HEK293T (cell line): ENCODE results near the gene SERHL2.
"Not testable (repeated sequence)": the region's sequence is repeated elsewhere in the genome, so short reads cannot be mapped to it uniquely, and the experiment has no call there.

Experiments used
- CTCF ChIA-PET: fragments of 350-600 bp; formaldehyde crosslinking; extraction: SDS; loops from one replicate; lab custom pipeline; 2021; ENCODE audit warnings: antibody characterized with exemption, inconsistent platforms; lab: Yijun Ruan, JAX
- POLR2A ChIA-PET: fragments of 350-600 bp; formaldehyde crosslinking; extraction: SDS; loops from one replicate; lab custom pipeline; 2020; ENCODE audit warnings: antibody characterized with exemption, inconsistent platforms; lab: Yijun Ruan, JAX
- DNase-seq: peaks from one replicate; pipeline ENCODE4 v3.0.0; 2012; ENCODE audit warnings: mixed read lengths; ENCODE audit errors: extremely low spot score
- BHLHE40 ChIP-seq: fragments of 450-650 bp; IDR thresholded peaks from 2 replicates; pipeline ENCODE4 v1.6.1; 2016; ENCODE audit warnings: mild to moderate bottlenecking, moderate library complexity, borderline replicate concordance
- CTBP1 ChIP-seq: fragments of 450-650 bp; IDR thresholded peaks from 2 replicates; pipeline ENCODE4 v1.6.1; 2016; ENCODE audit warnings: borderline replicate concordance
- ELF4 ChIP-seq: fragments of 450-650 bp; IDR thresholded peaks from 2 replicates; pipeline ENCODE4 v1.6.1; 2017; ENCODE audit warnings: antibody characterized with exemption
- FOXA1 ChIP-seq: fragments of 450-650 bp; IDR thresholded peaks from 2 replicates; pipeline ENCODE4 v1.6.1; 2016; ENCODE audit warnings: mild to moderate bottlenecking
- FOXK2 ChIP-seq: fragments of 450-650 bp; IDR thresholded peaks from 2 replicates; pipeline ENCODE4 v1.6.1; 2016; ENCODE audit warnings: mild to moderate bottlenecking
- FOXM1 ChIP-seq: fragments of 450-650 bp; IDR thresholded peaks from 2 replicates; pipeline ENCODE4 v1.6.1; 2017; ENCODE audit warnings: mild to moderate bottlenecking, borderline replicate concordance
- HDGF ChIP-seq: fragments of 450-650 bp; IDR thresholded peaks from 2 replicates; pipeline ENCODE4 v1.6.1; 2017; ENCODE audit warnings: antibody characterized with exemption, borderline replicate concordance
- L3MBTL2 ChIP-seq: fragments of 450-650 bp; conservative IDR thresholded peaks from 2 replicates; pipeline ENCODE4 v1.6.1; 2016; ENCODE audit warnings: mild to moderate bottlenecking
- LEF1 ChIP-seq: fragments of 450-650 bp; IDR thresholded peaks from 2 replicates; pipeline ENCODE4 v1.6.1; 2017; ENCODE audit warnings: mild to moderate bottlenecking, borderline replicate concordance
- NFRKB ChIP-seq: fragments of 450-650 bp; IDR thresholded peaks from 2 replicates; pipeline ENCODE4 v1.6.1; 2016; ENCODE audit warnings: mild to moderate bottlenecking, moderate library complexity
- PKNOX1 ChIP-seq: fragments of 450-650 bp; IDR thresholded peaks from 2 replicates; pipeline ENCODE4 v1.6.1; 2016
- SP1 ChIP-seq: fragments of 450-650 bp; IDR thresholded peaks from 2 replicates; pipeline ENCODE4 v1.6.1; 2017
- SUZ12 ChIP-seq: fragments of 450-650 bp; IDR thresholded peaks from 2 replicates; pipeline ENCODE4 v1.6.1; 2016; ENCODE audit warnings: mild to moderate bottlenecking
- TARDBP ChIP-seq: fragments of 450-650 bp; IDR thresholded peaks from 2 replicates; pipeline ENCODE4 v1.6.1; 2016
- ZNF384 ChIP-seq: fragments of 450-650 bp; IDR thresholded peaks from 2 replicates; pipeline ENCODE4 v1.6.1; 2016

SERHL2 gene

GRCh38 chr22:42553475-42554361, at the start of gene SERHL2:
Gene SERHL2, plus strand, starts transcription at chr22:42553956. Its CDS starts 65 bp downstream, at chr22:42554021.
- no peak for TF ChIP-seq HDGF
- peak; percentile 74 for TF ChIP-seq PKNOX1
- CTCF ChIA-PET = interaction anchor here (0.6 kb wide), 1 partner anchor 43 kb away, joined by 4 read pairs; no protein-coding TSS in a partner anchor

GRCh38 chr22:42508327-42508974, 45.3 kb upstream of the SERHL2 start:
- CTCF ChIA-PET, DNase-seq, POLR2A ChIA-PET: not testable (repeated sequence)

More at GRCh38 chr22:42553475-42554361, at the start of gene SERHL2:
- DNase-seq = peak; percentile 86
- POLR2A ChIA-PET = no interaction called here

GRCh38 chr22:42508975-42509364, 44.8 kb upstream of the SERHL2 start:
- POLR2A ChIA-PET = not testable (repeated sequence)

GRCh38 chr22:42509548-42509947, 44.2 kb upstream of the SERHL2 start:
- no peak for TF ChIP-seq ELF4
- no peak for TF ChIP-seq NFRKB
- no peak for TF ChIP-seq CTBP1
- TF ChIP-seq HDGF = no peak

More at GRCh38 chr22:42508975-42509364, 44.8 kb upstream of the SERHL2 start:
- CTCF ChIA-PET, DNase-seq: not testable (repeated sequence)

GRCh38 chr22:42511401-42511891, 42.3 kb upstream of the SERHL2 start:
- TF ChIP-seq FOXK2 (no peak), LEF1 (no peak), SUZ12 (no peak), L3MBTL2 (no peak), TARDBP (no peak), FOXA1 (no peak), BHLHE40 (no peak), CTBP1 (no peak)
- CTCF ChIA-PET = no interaction called here
- POLR2A ChIA-PET = no interaction called here
- DNase-seq = no peak

More at GRCh38 chr22:42509548-42509947, 44.2 kb upstream of the SERHL2 start:
- no peak for DNase-seq
- ChIA-PET CTCF (no interaction called here), POLR2A (no interaction called here)

- CTCF ChIA-PET, DNase-seq, POLR2A ChIA-PET: not testable (repeated sequence)
Observed at GRCh38 chr22:42512273-42512990, 41.3 kb upstream of the SERHL2 start.

GRCh38 chr22:42514331-42514730, 39.4 kb upstream of the SERHL2 start:
- DNase-seq, POLR2A ChIA-PET, CTCF ChIA-PET: not testable (repeated sequence)

- DNase-seq, CTCF ChIA-PET: not testable (repeated sequence)
- POLR2A ChIA-PET = interaction anchor here (0.7 kb wide), 1 partner anchor 35 kb away, joined by 3 read pairs; no protein-coding TSS in a partner anchor
Observed at GRCh38 chr22:42515304-42515703, 38.5 kb upstream of the SERHL2 start.

- CTCF ChIA-PET = no interaction called here
- no peak for DNase-seq
- TF ChIP-seq FOXA1 (no peak), CTBP1 (no peak), FOXM1 (no peak), HDGF (no peak), TARDBP (no peak), L3MBTL2 (no peak), ZNF384 (no peak), SP1 (no peak), PKNOX1 (no peak), LEF1 (no peak), ELF4 (no peak), NFRKB (no peak), SUZ12 (no peak)
- POLR2A ChIA-PET = interaction anchor here (0.7 to 1.0 kb wide), 2 partner anchors 34 to 98 kb away, joined by 3 read pairs; no protein-coding TSS in a partner anchor
Observed at GRCh38 chr22:42515896-42516295, 37.9 kb upstream of the SERHL2 start.

- CTCF ChIA-PET, POLR2A ChIA-PET: not testable (repeated sequence)
Observed at GRCh38 chr22:42517103-42517502, 36.7 kb upstream of the SERHL2 start.

GRCh38 chr22:42518638-42519524, 34.9 kb upstream of the SERHL2 start:
- POLR2A ChIA-PET, CTCF ChIA-PET: not testable (repeated sequence)

More at GRCh38 chr22:42517103-42517502, 36.7 kb upstream of the SERHL2 start:
- not testable (repeated sequence) for DNase-seq

More at GRCh38 chr22:42518638-42519524, 34.9 kb upstream of the SERHL2 start:
- not testable (repeated sequence) for DNase-seq
